H1 (cell line): ENCODE measurements around the gene HMGN3. TPM values are rescaled to one million over a fixed set of nuclear protein-coding genes. Genes with fewer than 3 reads are reported as not detected.

Experiments
- EGR1 ChIP-seq: IDR thresholded peaks from 2 replicates; pipeline ENCODE4 v1.6.1; 2011; ENCODE audit warnings: low read depth, low read length, borderline replicate concordance
- TEAD4 ChIP-seq: IDR thresholded peaks from 2 replicates; pipeline ENCODE4 v1.6.1; 2012; ENCODE audit warnings: low read depth, low read length, inconsistent platforms, mixed read lengths
- polyA plus RNA-seq, 7 experiments: library from polyadenylated mRNA; depleted of rRNA in 3 of 7; stranded (reverse) in 5 of 7; unstranded in 2 of 7; fragments of >200 nt in 5 of 7; fragments of 200-250 nt in 2 of 7; gene quantifications; 1 replicate in 5 of 7; 2 replicates in 1 of 7; 4 replicates in 1 of 7; pipeline versions ENCODE4 v1.2.1 to v1.2.3, GENCODE V29; 2011 to 2013; ENCODE audit warnings: missing spikeins in 2 of 7, mixed read lengths in 2 of 7
- total RNA-seq: library from RNA; stranded (reverse); fragmentation: NEBNext Ultra II Directional; extraction: Animal tissue kit (Norgen Biotek cat#: 25700); gene quantifications from 2 replicates; pipeline ENCODE4 v1.2.1, GENCODE V29; 2021
- TF ChIP-seq, protein P1 (sequence below), 3 experiments: IDR thresholded peaks; 1 replicate in 2 of 3; 2 replicates in 1 of 3; pipeline versions ENCODE4 v1.5.1 to v1.6.1; 2011; ENCODE audit warnings: low read length in 3 of 3, mild to moderate bottlenecking in 3 of 3, inconsistent platforms in 2 of 3, low read depth in 1 of 3, moderate library complexity in 1 of 3; ENCODE audit not compliant: insufficient read depth in 1 of 3; ENCODE audit errors: control extremely low read depth in 1 of 3

Gene HMGN3
- total and polyA plus RNA-seq, 2 of the 8 experiments (the other 6 are each of a cell fraction or from before 2014, with no cell fraction given): 84.4 to 167 TPM

DNA sequence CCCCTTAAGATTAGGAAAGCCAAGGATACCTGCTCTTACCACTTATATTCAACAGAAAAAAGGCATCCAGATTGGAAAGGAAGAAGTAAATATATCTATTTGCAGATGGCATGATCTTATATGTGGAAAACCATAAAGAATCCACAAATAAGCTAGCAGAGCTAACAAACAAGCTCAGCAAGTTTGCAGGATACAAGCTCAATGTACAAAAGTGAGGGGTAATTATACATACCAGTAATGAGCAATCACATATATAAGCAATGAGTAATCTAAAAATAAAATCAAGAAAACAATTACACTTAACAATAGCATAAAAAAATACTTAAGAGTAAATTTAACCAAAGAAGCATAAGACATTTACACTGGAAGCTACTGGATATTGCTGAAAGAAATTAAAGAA, 31.6 kb upstream of the HMGN3 start (continued):
- TF ChIP-seq, protein P1, sequence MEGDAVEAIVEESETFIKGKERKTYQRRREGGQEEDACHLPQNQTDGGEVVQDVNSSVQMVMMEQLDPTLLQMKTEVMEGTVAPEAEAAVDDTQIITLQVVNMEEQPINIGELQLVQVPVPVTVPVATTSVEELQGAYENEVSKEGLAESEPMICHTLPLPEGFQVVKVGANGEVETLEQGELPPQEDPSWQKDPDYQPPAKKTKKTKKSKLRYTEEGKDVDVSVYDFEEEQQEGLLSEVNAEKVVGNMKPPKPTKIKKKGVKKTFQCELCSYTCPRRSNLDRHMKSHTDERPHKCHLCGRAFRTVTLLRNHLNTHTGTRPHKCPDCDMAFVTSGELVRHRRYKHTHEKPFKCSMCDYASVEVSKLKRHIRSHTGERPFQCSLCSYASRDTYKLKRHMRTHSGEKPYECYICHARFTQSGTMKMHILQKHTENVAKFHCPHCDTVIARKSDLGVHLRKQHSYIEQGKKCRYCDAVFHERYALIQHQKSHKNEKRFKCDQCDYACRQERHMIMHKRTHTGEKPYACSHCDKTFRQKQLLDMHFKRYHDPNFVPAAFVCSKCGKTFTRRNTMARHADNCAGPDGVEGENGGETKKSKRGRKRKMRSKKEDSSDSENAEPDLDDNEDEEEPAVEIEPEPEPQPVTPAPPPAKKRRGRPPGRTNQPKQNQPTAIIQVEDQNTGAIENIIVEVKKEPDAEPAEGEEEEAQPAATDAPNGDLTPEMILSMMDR (IDR thresholded peaks at IDR 0.05; ENCODE audit: control extremely low read depth in 1 of 3, insufficient read depth in 1 of 3, low read depth in 1 of 3, low read length in 3 of 3): no peak
- TF ChIP-seq EGR1 (no peak), TEAD4 (no peak)
